GM23338 (cell line): ENCODE results near the gene OR5AU1. TPM values are rescaled to one million over a fixed set of nuclear protein-coding genes. Genes with fewer than 3 reads are reported as not detected.

Source experiments
- ATAC-seq: fragments of 200-7000 bp; cut with Tn5 transposase; 3 replicates; pipeline ENCODE4 v1.9.1; 2020
- DNase-seq: peaks from one replicate; pipeline ENCODE4 v3.0.0-alpha.2; 2015; ENCODE audit warnings: low spot score
- H2AFZ ChIP-seq: fragments of 200-600 bp; sonication (generic); 2 replicates; pipeline ENCODE4 v1.8.0; 2016; ENCODE audit warnings: antibody characterized with exemption, mild to moderate bottlenecking, moderate library complexity
- H3F3A ChIP-seq: fragments of 200-600 bp; sonication (generic); replicated peaks from 2 replicates; pipeline ENCODE4 v1.8.0; 2017; ENCODE audit warnings: antibody characterized with exemption, mixed run types, low read depth
- H3K27ac ChIP-seq: fragments of 200-600 bp; sonication (generic); 2 replicates; pipeline ENCODE4 v1.6.1; 2016; ENCODE audit warnings: low read depth
- H3K27me3 ChIP-seq: fragments of 200-600 bp; sonication (generic); 2 replicates; pipeline ENCODE4 v1.8.0; 2016; ENCODE audit warnings: mild to moderate bottlenecking, mixed run types, moderate library complexity; ENCODE audit not compliant: insufficient read depth
- H3K36me3 ChIP-seq: fragments of 200-600 bp; sonication (generic); 2 replicates; pipeline ENCODE4 v1.8.0; 2016; ENCODE audit warnings: mild to moderate bottlenecking; ENCODE audit not compliant: insufficient read depth
- H3K4me1 ChIP-seq: fragments of 200-600 bp; sonication (generic); 2 replicates; pipeline ENCODE4 v1.8.0; 2016; ENCODE audit warnings: mild to moderate bottlenecking, moderate library complexity; ENCODE audit not compliant: insufficient read depth
- H3K4me2 ChIP-seq: fragments of 200-600 bp; sonication (generic); 2 replicates; pipeline ENCODE4 v1.7.1; 2017; ENCODE audit warnings: mixed run types
- H3K4me3 ChIP-seq: fragments of 200-600 bp; sonication (generic); 2 replicates; pipeline ENCODE4 v1.6.1; 2016; ENCODE audit warnings: mixed run types
- H3K79me2 ChIP-seq: fragments of 200-600 bp; sonication (generic); replicated peaks from 2 replicates; pipeline ENCODE4 v1.8.0; 2017; ENCODE audit warnings: mild to moderate bottlenecking; ENCODE audit not compliant: insufficient read depth
- H3K9me2 ChIP-seq: fragments of 200-600 bp; sonication (generic); 2 replicates; pipeline ENCODE4 v1.8.0; 2017; ENCODE audit not compliant: insufficient read depth
- H4K20me1 ChIP-seq: fragments of 200-600 bp; sonication (generic); replicated peaks from 2 replicates; pipeline ENCODE4 v1.8.0; 2017; ENCODE audit warnings: mild to moderate bottlenecking; ENCODE audit not compliant: insufficient read depth
- H3K27ac Mint-ChIP-seq: 2 replicates; pipeline ENCODE4 v1.8.0; 2020; ENCODE audit warnings: inconsistent platforms, mild to moderate bottlenecking, moderate library complexity, mixed read lengths
- H3K27me3 Mint-ChIP-seq: 3 replicates; pipeline ENCODE4 v1.8.0; 2022; ENCODE audit warnings: low read depth, mild to moderate bottlenecking, moderate library complexity, mixed read lengths, inconsistent platforms; ENCODE audit not compliant: insufficient read depth, poor library complexity
- H3K36me3 Mint-ChIP-seq: 3 replicates; pipeline ENCODE4 v1.8.0; 2021; ENCODE audit warnings: low read depth, mild to moderate bottlenecking, inconsistent platforms, moderate library complexity, mixed read lengths
- H3K4me1 Mint-ChIP-seq: 3 replicates; pipeline ENCODE4 v1.8.0; 2020; ENCODE audit warnings: mild to moderate bottlenecking, inconsistent platforms, mixed read lengths
- H3K4me3 Mint-ChIP-seq: 3 replicates; pipeline ENCODE4 v1.8.0; 2021; ENCODE audit warnings: moderate library complexity, mild to moderate bottlenecking, inconsistent platforms, mixed read lengths
- H3K9me3 Mint-ChIP-seq: 3 replicates; pipeline ENCODE4 v1.8.0; 2020; ENCODE audit warnings: moderate library complexity, mild to moderate bottlenecking, inconsistent platforms, mixed read lengths
- CREB1 ChIP-seq: fragments of 250-450 bp; sonication (Bioruptor Pico); IDR thresholded peaks from 2 replicates; pipeline ENCODE4 v1.5.0; 2020; ENCODE audit warnings: low read depth, mild to moderate bottlenecking, moderate library complexity
- ETS1 ChIP-seq: IDR thresholded peaks from 2 replicates; pipeline ENCODE4 v1.6.1; 2016; ENCODE audit warnings: antibody characterized with exemption
- EZH2phosphoT487 ChIP-seq: fragments of 200-600 bp; sonication (generic); IDR thresholded peaks from one replicate; pipeline ENCODE4 v1.8.1; 2018; ENCODE audit warnings: antibody characterized with exemption; ENCODE audit not compliant: unreplicated experiment
- JUNB ChIP-seq: IDR thresholded peaks from one replicate; pipeline ENCODE4 v1.6.1; 2016; ENCODE audit warnings: antibody characterized with exemption; ENCODE audit not compliant: unreplicated experiment
- POLR2AphosphoS5 ChIP-seq: IDR thresholded peaks from 2 replicates; pipeline ENCODE4 v1.6.1; 2016; ENCODE audit warnings: antibody characterized with exemption, low read depth
- STAT1 ChIP-seq: IDR thresholded peaks from one replicate; pipeline ENCODE4 v1.6.1; 2016; ENCODE audit warnings: antibody characterized with exemption; ENCODE audit not compliant: unreplicated experiment
- ZNF462 ChIP-seq: fragments of 250-450 bp; sonication (Bioruptor Pico); IDR thresholded peaks from 2 replicates; pipeline ENCODE4 v1.5.0; 2020; ENCODE audit warnings: mild to moderate bottlenecking, moderate library complexity
- polyA plus RNA-seq: library from polyadenylated mRNA; unstranded; fragments of >200 nt; fragmentation: Nextera tagmentation; extraction: Ambion mirVana; gene quantifications from 2 replicates; pipeline ENCODE4 v1.2.1, GENCODE V29; 2016
- total RNA-seq: library from RNA; depleted of rRNA; stranded (reverse); fragments of >200 nt; shearing (Covaris generic); gene quantifications from 2 replicates; pipeline ENCODE4 v1.2.3, GENCODE V29; 2014

Gene OR5AU1
- total and polyA plus RNA-seq, 2 experiments from 2014 or later: not detected

- Histone ChIP-seq H3K27ac (no peak overlapping the region), H3K4me1 (no peaks in the 10 kb centered on the region), H3K4me3 (no peak overlapping the region), H3K27me3 (no peaks in the 10 kb centered on the region), H3K9me2 (0 out of 2 replicates have a peak, but pooled peaks cover 12% of the 10 kb centered on the region), H3K79me2 (no peaks in the 10 kb centered on the region), H3K4me2 (no peak overlapping the region), H2AFZ (no peak overlapping the region), H4K20me1 (no peaks in the 10 kb centered on the region), H3F3A (no peaks in the 10 kb centered on the region), H3K36me3 (no peaks in the 10 kb centered on the region)
- no peak overlapping the region for H3K4me3 Mint-ChIP-seq
- no peaks in the 10 kb centered on the region for H3K36me3 Mint-ChIP-seq
- ATAC-seq (no peak), DNase-seq (no peak)
- H3K27ac Mint-ChIP-seq: no peak overlapping the region
- no peaks in the 10 kb centered on the region for H3K9me3 Mint-ChIP-seq
- TF ChIP-seq JUNB (no peak), EZH2phosphoT487 (no peak), STAT1 (no peak), POLR2AphosphoS5 (no peak), ETS1 (no peak), CREB1 (CRISPR knock-in tag) (no peak), ZNF462 (CRISPR knock-in tag) (no peak)
- no peaks in the 10 kb centered on the region for H3K27me3 Mint-ChIP-seq
- H3K4me1 Mint-ChIP-seq: no peaks in the 10 kb centered on the region
Measured at GRCh38 chr14:21169573-21169972, 13.7 kb upstream of the OR5AU1 start.
